Activated CD4-positive, alpha-beta T cell treated with anti-CD3 and anti-CD28 coated beads, Interleukin-2, amount 50 U/mL, for 48 hours (primary cell): Measurements from ENCODE around the gene FADS2.

Experiments used
- DNase-seq, 2 experiments: peaks; one replicate each; pipeline ENCODE4 v3.0.0-alpha.2; 2020

Gene FADS2

DNA sequence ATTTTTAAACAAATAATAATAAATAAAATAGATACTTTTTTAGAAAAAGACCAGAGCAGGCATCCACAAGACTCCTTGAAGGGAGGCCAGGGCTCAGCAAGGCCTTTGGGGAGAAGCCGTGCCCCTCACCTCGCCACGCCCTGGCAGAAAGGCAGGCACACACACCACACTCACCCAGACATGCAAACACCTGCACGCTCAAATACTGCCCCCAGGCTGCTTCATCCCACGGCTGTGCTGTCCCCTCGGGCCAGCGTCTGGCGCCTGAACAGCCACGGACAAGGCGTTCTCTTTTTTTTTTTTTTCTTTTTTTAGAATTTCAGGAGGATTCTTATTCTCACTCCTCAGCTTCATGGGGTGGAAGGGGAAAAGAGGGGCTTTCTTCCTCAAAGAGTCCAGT lies 61.7 kb downstream of the FADS2 start:
- DNase-seq, result no peak

DNA sequence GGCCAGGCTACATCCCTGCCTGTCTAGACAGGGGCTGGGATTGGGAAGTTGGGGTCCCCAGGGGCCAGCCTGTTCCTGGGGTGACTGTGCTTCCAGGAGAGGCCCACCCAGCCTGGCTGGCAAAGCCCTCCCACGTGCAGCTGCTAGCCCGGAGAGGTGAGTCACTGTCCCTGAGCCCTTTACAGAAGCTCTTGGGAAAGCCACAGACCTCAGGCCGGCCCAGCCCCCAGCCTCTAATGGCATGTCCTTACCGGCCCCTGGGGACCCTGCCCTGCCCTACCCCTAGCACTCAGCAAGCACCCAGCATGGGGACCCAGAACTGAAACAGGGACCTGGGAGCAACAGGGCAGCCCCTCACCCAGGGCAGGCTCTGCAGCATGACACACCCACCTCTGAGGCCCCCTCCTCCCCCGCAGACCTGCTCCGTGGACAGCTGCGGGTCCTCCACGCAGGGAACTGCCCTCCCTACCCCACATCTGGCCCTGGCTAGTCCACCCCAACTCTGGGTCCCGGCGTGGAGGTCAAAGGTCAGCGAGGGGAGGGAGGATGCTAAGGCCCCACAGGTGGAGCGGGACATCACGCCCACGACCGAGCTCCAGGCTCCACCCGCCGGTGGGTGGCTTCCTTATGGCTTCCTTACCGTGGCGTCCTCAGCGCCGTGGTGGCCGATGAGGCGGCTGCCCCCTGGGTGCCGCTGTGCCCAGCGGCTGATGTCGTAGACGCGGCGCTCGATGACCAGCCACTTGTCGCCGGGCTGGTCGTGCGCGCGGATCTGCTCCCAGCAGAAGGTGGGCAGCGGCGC lies 62.6 kb downstream of the FADS2 start:
- DNase-seq, result peak; percentile 34 to 51

DNA sequence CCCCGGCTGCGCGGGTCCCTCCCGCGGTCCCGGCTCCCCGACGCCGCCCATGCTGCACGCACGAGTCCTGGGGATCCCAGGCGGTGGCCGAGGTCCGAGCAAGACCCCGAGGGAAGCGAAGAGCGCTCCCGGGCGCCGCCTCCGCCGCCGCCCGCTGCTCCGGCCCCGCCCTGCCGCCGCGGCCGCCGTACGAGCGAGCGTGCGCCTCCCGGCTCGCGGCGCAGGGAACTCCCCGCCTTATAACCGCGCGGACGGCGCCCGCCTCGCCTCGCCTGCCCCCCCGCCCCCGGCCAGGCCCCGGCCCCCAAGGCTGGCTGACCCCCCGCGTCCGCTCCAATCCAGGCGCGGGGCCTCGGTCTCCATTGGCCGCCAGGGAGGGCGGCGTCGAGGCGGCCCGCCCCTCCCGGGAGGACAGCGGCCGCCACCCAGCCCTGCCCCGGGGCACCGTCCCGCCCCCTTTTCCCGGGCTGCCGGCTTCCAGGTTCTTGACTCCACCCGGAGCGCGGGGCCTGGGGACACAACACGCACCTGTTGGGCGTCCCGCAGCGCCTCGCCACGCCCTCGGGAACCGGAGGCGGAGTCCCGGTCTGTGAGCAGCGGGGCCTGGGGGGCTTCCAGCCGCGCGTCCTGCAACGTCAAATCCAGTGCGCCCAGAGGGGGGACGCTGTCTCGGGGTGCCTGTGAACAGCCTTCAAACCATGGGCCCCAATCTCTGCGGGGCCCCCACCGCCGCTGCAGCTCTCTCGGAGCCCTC lies 63.4 kb downstream of the FADS2 start, which contains the start of gene FADS3:
FADS3 (minus strand) TSS at position 215 of the 754 bp plus-strand sequence; CDS start at position 51, 164 bp downstream.
- peak; percentile 65 to 71 for DNase-seq

DNA sequence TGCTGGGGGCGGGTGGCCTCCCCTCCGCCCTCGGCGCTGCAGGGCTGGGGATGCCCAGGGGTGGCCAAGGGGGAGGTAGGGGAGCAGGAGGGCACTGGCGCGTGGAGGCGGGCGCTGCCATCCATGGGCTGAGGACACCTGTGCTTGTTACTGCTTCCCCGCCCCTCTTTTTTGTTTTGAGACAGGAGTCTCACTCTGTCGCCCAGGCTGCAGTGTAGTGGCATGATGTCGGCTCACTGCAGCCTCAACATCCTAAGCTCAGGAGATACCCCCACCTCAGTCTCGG lies 63.9 kb downstream of the FADS2 start:
- no peak for DNase-seq

DNA sequence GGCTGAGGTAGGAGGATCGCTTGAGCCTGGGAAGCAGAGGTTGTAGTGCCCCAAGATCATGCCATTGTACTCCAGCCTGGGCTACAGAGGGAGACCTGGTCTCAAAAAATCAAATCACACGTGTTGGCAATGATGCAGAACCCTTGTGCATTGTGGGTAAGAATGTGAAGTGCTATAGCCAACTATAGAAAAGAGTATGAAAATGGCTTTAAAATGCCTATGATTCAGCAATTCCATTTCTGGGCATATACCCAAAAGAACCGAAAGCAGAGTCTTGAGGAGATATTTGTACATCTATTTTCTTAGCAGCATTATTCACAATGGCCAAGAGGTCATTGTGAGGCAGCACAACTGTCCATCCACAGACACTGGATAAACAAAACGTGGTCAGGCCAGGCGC lies 65.9 kb downstream of the FADS2 start:
- no peak for DNase-seq

DNA sequence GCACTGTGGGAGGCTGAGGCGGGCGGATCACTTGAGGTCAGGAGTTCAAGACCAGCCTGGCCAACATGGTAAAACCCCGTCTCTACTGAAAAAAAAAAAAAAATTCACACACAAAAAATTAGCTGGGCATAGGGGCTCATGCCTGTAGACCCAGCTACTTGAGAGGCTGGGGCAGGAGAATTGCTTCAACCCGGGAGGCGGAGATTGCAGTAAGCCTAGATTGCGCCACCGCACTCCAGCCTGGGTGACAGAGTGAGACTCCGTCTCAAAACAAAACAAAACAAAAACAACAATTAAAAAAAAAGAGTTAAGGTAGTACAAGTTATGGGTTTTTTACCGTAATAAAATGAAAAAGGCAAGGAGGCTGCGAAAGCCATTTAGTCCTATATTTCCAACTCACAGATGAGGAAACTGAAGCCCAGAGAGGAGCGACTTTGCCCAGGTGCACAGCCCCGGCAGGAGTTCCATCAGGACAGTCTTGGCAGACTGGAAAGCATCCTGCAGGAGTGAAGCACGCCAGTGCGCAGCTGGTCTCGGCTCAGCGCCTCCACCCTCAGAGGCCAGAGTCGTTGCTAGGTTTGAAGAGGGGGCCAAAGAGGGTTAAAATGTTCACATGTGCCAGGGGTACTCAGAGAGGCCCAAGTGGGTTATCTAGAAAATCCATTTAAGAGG lies 67.1 kb downstream of the FADS2 start:
- DNase-seq, result no peak

DNA sequence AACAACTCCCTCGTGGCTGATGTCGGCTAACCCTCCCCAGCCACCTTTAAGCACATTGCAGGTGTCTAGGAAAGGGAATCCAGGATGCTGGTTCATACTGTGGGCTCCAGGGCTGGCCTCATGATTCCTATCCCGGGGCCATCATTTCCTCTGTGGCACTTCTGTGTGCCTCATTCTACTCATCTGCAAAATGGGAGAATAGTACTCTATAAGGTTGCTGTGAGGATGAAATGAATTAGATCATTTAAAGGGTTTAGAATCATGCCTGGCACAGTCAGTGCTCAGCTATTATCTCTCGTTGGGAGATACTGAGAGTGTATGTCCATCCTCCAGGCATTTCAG lies 67.6 kb downstream of the FADS2 start:
- DNase-seq, result no peak

DNA sequence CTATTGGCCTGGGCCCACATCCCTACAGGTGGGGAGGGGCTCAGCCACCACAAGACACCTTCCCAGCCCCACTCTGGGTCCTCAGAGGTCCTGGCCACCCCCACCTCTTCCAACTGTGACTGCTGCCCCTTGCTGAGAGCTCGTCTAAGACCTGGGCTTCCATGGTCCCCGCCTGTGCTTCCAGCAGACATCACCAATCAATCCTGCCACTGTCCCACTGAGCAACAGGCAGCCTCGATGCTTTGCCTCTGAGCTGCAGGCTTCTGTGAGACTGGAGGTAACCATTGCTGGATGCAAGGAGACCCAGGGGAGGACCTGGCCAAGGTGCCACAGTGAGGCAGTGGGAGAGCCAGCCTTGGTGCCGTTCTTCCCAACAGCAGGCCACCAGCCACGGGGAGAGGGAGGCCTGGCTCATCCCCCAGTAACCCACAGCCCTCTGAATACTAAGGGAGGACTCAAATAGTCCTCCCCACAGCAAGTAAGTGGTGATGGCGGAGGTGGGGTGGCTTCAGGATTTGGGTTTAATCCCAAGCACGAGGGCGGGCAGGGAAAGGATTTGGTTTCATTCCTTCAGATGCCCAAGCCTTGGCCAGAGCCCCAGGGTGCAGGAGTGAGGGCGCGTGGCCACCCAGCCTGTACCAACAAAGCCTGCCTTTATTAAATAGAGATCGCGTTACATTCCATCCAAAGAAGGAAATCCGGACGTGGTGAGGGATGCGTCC lies 68.7 kb downstream of the FADS2 start:
- DNase-seq, result no peak

DNA sequence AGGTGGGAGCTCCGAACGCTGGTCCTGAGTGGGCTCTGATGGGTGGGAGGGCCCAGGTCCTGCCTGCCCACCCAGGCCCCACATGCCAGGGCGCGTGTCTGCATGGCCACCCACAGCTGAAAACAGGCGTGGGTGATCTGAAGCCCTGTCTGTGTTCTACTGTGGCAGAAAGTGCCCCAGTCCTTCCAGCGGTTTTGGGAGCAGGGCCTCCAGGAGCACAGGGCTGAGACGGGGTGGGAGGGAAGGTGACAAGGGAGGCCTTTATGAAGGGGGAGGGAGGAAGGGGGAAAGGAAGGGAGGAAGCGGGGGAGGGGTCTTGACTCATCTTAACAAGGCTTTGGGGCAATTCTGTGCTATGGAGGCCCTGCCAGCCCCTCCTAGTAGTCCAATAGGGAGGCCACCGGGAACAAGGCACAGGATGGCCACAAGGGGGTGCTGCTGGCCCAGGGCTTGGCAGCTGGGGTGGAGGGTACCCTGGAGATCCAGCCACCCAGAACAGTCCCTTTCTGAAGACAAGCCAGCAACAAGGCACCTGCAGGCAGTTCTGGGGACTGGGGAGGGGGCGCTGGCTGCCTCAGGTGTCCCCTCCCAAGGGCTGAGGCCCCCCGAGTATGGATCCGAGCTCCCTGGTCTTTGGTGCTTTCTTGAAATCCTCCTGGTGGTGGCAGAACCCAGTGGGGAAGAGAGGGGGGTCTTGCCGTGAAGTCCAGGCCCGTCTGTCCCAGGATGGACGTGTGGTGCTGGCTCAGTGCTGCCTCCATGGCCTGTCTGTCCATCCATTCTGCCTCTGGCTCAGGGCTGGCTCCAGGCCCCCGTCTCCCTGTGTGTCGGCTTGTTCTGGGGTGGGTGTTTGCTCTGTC lies 69.5 kb downstream of the FADS2 start:
- peak; percentile 85 to 87 for DNase-seq

DNA sequence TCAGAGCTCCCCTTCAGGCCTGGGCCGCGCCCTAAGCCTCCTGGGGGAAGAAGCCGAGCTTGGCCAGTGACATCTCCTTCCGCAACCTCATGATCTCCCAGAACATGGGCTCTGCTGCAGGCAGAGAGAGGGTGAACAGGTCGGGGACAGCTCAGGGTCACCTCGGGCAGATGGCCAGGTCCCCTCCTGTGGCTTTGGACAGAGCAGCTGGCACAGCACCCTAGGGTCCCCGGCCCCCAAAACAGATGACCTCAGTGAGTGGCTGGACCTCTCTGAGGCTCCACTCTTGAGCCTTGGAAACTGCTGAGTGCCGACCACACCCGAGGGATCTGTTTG lies 70.1 kb downstream of the FADS2 start:
- no peak for DNase-seq

DNA sequence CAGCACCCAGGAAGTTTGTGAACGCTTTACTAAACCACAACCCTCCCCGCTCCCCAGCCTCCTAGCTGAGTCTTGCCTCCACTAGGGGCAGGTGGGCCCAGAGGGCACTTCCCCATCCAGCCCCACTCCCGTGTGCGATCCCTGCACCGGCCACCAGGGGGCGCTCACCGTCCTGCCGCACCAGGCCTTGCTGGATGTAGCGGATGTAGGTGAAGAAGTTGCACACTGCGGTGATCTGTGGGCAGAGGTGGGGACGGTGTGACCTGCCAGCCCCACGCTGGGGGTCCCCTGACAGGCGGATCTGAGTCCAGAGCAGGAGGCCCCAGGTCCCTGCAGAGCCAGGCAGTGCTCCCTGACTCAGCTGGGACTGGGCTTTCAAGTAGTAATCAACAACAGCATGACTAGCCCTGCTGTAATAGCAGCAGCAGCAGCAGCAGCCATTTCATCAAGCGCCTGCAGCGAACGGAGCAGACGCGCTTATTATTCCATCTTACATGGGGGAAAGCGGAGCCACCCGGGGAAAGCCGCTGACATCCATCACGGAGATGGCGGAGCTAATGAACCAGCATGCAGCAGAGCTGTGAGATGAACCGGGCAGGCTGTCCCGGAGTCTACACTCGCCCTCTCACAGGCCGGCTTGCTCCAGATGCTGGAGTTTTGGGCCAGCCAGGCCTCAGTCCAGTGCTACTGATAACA lies 71.2 kb downstream of the FADS2 start:
- DNase-seq, result peak; percentile 94

DNA sequence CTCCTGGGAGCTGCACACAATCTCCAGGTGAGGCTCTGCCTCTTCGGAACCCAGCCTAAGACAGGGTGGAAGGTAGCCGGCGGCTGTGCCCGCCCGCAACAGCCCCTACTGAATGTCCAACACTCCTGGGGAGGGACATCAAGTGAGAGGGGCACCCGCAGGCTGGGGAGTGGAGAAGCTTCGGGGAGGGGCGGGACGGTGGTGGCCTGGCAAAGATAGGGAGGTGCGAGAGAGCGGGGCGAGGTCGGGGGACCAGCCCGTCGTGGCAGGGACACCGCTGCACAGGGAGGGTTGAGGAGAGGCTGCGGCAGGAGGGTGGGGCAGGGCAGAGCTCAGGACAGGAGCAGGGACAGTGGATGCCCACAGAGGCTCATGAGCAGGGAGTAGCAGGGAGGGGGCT lies 72.2 kb downstream of the FADS2 start:
- no peak for DNase-seq

DNA sequence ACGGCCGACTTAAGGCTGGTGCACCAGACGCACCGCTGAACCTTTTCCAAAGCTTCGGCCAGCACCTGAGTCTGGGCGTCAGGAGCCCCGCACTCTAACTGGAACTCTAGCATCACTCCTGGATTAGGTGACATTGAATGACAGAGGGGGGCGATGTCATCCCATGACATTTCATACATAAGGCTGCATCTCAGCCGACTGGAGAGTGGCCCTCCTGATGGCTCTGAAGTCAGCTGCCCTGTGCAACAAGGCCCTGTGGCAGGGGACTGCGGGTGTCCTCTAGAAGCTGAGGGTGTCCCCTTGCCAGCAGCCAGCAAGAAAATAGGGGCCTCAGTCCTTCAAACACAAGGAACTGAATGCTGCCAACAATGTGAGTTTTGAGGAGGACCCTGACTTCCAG lies 73.3 kb downstream of the FADS2 start:
- DNase-seq, result no peak

DNA sequence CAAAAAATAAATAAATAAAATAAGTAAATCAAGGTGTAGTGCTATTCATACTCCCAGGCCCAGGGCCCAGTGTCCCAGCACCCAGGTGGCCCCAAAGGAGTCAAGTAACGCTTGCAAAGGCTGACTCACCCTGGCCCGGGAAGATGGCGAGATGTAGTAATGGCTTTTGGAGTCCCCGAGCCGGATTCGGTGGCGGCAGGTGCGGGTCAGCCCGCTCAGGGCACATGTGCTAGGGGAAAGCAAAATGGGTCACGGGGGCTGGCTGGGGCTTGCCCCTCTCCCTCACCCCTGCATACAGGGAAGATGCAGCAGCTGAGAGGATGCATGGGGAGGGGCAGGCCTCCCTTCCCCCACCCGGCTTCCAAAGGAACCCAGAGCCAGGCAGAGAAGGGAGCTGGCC lies 74.2 kb downstream of the FADS2 start:
- DNase-seq, result no peak

DNA sequence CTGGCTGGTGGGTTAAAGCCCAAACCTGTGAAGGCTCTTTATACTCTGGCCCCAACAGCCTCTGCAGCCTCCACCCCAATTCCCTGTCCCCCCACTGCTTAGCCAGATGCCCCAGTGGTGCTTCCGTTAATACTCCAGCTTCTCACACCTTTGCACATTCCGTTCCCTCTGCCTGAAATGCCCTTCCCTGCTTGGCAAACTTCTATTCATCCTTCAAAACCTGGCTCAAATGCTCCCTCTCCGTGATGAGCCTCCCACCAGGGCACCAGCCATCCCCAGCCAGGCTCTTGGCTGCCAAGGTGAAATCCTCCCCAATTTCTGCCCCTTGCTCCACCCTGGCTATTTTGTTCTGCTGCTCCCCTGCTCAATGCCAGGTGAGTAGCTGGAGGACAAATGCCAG lies 75.7 kb downstream of the FADS2 start:
- DNase-seq, result no peak

DNA sequence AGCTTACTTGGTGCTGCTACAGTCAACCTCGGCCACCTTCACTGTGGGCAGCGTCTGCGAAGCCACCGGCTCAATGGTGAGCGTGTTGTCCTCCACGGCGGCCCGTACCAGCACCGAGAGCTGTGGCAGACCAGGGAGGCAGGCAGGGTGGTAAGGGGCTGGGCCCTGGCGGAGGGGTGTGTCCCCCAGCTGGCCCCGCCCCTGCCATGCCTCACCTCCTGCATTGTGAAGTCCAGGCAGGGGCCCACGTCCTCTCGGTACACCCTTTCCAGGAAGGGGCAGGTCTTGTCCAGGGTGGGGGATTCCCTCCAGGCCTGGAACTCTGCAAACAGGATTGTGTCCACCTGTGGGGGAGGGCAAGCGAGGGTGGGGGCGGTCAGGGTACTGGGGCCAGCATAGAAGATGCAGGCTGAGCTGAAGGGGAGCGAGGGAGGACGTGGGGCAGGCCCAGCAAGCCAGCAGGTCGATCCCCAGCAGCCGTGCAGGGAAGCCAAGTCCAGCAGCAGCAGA lies 76.5 kb downstream of the FADS2 start:
- DNase-seq, result peak; percentile 15 to 41

DNA sequence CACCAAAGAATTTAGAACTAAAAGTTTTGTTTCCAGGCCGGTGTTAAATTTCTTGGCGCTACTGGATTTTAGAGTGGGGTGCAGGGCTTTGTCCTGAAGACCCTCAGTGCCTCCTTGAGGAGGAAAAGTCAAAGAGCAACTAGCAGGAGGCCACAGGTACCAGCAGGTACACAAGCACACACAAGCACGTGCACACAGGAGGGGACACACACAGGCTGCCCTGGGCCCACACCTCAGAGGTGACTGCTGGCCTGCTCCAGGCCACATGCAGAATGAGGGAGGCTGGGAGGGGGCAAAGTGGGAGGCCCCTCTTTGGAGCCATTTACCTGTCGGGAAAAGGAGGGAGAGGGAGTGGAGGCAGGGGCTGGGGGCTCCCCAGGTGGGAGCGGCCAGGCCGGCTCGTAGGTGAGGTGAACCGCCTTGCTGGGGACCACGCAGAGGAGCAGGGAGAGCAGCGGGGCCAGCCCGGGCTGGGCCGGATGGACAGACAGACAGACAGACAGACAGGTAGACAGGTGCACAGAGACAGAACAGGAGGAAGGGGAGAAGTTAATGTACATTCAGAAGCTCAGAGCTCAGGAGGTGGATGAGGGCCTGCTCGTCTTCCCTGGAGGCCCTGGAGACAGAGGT lies 77.1 kb downstream of the FADS2 start:
- no peak for DNase-seq

DNA sequence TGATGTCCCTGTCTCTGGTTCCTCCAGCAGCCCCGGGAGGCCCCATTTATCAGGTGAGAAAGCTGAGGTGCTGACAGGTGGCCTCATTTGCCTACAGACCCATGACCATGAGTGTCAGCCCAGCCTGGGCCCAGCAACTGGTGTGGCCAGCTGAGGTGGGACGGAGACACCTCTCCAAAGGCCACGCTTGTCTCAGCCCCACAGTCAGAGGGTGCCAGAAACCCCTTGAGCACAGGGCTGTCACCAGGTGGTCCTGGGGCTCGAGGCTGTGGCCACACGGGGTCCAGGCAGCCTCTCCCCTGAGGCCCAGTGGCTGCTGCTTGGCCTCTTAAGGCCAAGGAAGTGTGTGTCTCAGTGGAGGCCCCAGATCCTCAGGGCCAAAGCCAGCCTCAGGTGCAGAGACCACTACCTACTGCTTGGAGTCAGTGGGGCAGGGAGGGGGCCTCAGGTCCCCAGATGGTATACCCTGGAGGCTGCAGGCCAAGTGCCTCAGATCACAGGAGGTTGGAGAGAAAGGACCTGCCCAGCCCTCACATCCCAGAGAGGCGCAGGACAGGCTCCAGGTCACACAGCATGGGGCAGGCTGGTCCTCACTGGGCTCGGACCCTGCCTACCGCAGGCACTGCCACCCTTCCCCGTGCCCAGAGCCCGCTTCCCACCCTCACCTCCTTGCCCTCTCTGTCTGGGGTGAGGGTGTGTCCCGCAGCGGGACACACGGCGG lies 77.9 kb downstream of the FADS2 start:
- DNase-seq, result no peak

DNA sequence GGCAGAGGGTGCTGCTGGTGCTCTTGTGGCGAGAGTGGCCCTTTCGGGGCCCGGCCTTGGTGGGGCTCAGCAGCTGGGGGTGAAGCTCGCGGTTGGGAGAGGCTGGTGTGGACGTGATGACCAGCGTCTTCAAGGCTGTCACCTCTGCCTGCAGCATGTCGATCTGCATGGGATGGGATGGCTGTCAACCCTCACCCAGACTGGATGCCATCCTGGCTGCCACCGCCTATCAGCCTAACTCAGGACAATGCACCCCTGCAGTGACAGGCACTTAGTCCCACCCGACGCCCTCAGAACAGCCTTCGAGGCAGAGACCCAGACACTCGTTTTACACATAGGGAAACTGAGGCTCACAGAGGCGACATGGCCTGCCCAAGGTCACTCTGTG lies 78.4 kb downstream of the FADS2 start:
- no peak for DNase-seq

DNA sequence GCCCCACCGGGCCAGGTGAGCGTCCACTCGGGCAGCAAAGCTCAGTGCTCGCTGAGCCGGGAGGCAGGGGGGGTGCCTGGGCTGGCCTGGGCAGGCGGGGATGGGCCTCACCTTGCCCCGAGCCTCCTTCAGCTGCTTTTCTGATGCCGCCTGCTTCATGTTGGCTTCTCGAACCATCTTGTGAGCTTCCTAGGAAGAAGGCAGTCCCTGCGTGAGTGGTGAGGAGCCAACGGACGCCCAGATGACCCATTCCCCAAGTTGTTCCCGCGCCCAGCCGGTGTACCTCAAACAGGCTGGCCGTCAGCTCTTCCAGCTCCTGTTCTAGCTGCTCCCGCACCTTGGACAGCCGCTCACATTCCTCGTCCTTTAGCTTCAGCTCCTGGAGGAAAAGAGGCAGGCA lies 79.2 kb downstream of the FADS2 start:
- DNase-seq, result no peak
